8988T (cell line): Measurements from ENCODE around the gene ILF3.

ENCODE experiments used
- DNase-seq: peaks from one replicate; pipeline ENCODE4 v3.0.0; 2011

Gene ILF3

GRCh38 chr19:10701955-10702525 is 47.9 kb downstream of the ILF3 start:
- no peak for DNase-seq

- DNase-seq = no peak
Observed at GRCh38 chr19:10706990-10707389, 52.8 kb downstream of the ILF3 start.

GRCh38 chr19:10707440-10707839 is 53.3 kb downstream of the ILF3 start:
- DNase-seq = no peak

GRCh38 chr19:10708291-10708690 is 54.1 kb downstream of the ILF3 start:
- DNase-seq = no peak

GRCh38 chr19:10712045-10712444 is 57.9 kb downstream of the ILF3 start:
- DNase-seq = no peak

- DNase-seq = no peak
Observed at GRCh38 chr19:10712754-10713153, 58.6 kb downstream of the ILF3 start.

- no peak for DNase-seq
Observed at GRCh38 chr19:10713317-10713716, 59.2 kb downstream of the ILF3 start.

- DNase-seq = no peak
Observed at GRCh38 chr19:10717054-10717355, 62.9 kb downstream of the ILF3 start.

- peak; percentile 93 for DNase-seq
Observed at GRCh38 chr19:10717356-10718204, 63.4 kb downstream of the ILF3 start, which contains the start of gene DNM2. TSS of gene DNM2 (plus strand) at chr19:10718079. CDS start at chr19:10718243, 164 bp downstream.

GRCh38 chr19:10718205-10719196 is 64.4 kb downstream of the ILF3 start:
- peak; percentile 40 for DNase-seq

- DNase-seq = no peak
Observed at GRCh38 chr19:10719466-10719961, 65.4 kb downstream of the ILF3 start.

GRCh38 chr19:10720607-10721125 is 66.5 kb downstream of the ILF3 start:
- DNase-seq = no peak

- DNase-seq = no peak
Observed at GRCh38 chr19:10723591-10723990, 69.4 kb downstream of the ILF3 start.

GRCh38 chr19:10724573-10725071 is 70.5 kb downstream of the ILF3 start:
- DNase-seq = no peak

GRCh38 chr19:10725415-10725814 is 71.3 kb downstream of the ILF3 start:
- no peak for DNase-seq

- no peak for DNase-seq
Observed at GRCh38 chr19:10726268-10726667, 72.1 kb downstream of the ILF3 start.

- DNase-seq = no peak
Observed at GRCh38 chr19:10727685-10728201, 73.6 kb downstream of the ILF3 start.

GRCh38 chr19:10729411-10729810 is 75.3 kb downstream of the ILF3 start:
- no peak for DNase-seq

- no peak for DNase-seq
Observed at GRCh38 chr19:10730932-10731331, 76.8 kb downstream of the ILF3 start.

GRCh38 chr19:10735741-10736140 is 81.6 kb downstream of the ILF3 start:
- no peak for DNase-seq

- DNase-seq = no peak
Observed at GRCh38 chr19:10736189-10736588, 82.0 kb downstream of the ILF3 start.

- DNase-seq = no peak
Observed at GRCh38 chr19:10736916-10737551, 82.9 kb downstream of the ILF3 start.
